NB4 (cell line): ENCODE data around the gene POU1F1.

ENCODE experiments used
- CTCF ChIP-seq: IDR thresholded peaks from one replicate; pipeline ENCODE4 v1.5.1; 2012; ENCODE audit warnings: low read depth, low read length
- MAX ChIP-seq: IDR thresholded peaks from 2 replicates; pipeline ENCODE4 v1.6.1; 2011; ENCODE audit warnings: low read depth, low read length
- MYC ChIP-seq: IDR thresholded peaks from 2 replicates; pipeline ENCODE4 v1.6.1; 2011; ENCODE audit warnings: low read depth, low read length
- POLR2A ChIP-seq: IDR thresholded peaks from 2 replicates; pipeline ENCODE4 v1.6.1; 2011; ENCODE audit warnings: mild to moderate bottlenecking; ENCODE audit not compliant: insufficient read length; ENCODE audit errors: extremely low read depth

- TF ChIP-seq POLR2A (no peak), CTCF (no peak), MAX (no peak), MYC (no peak)
These were observed 42.2 kb upstream of the POU1F1 start for GRCh38 chr3:87318617-87319021.
